GM19467 (cell line): ENCODE measurements around the gene NLK.
"Not testable (repeated sequence)": the region's sequence is repeated elsewhere in the genome, so short reads cannot be mapped to it uniquely, and the experiment has no call there.

ENCODE experiments used
- ATAC-seq: cut with Tn5 transposase; IDR thresholded peaks from one replicate; pipeline ENCODE4 v1.9.1; 2021; ENCODE audit warnings: mild to moderate bottlenecking, moderate library complexity; ENCODE audit not compliant: unreplicated experiment

Gene NLK

GRCh38 chr17:28071891-28072606, 29.6 kb downstream of the NLK start:
- ATAC-seq = no peak

- ATAC-seq = no peak
Observed at GRCh38 chr17:28072936-28073533, 30.6 kb downstream of the NLK start.

- ATAC-seq = no peak
Observed at GRCh38 chr17:28074010-28074409, 31.5 kb downstream of the NLK start.

GRCh38 chr17:28076144-28076543, 33.7 kb downstream of the NLK start:
- ATAC-seq = no peak

- ATAC-seq = not testable (repeated sequence)
Observed at GRCh38 chr17:28077140-28077539, 34.7 kb downstream of the NLK start.

GRCh38 chr17:28078341-28079229, 36.1 kb downstream of the NLK start:
- ATAC-seq = no peak

- ATAC-seq = no peak
Observed at GRCh38 chr17:28081467-28081866, 39.0 kb downstream of the NLK start.

- no peak for ATAC-seq
Observed at GRCh38 chr17:28085766-28086165, 43.3 kb downstream of the NLK start.

GRCh38 chr17:28086519-28086918, 44.0 kb downstream of the NLK start:
- no peak for ATAC-seq

- no peak for ATAC-seq
Observed at GRCh38 chr17:28087743-28088142, 45.3 kb downstream of the NLK start.

GRCh38 chr17:28090551-28090950, 48.1 kb downstream of the NLK start:
- ATAC-seq = no peak

- no peak for ATAC-seq
Observed at GRCh38 chr17:28092088-28092487, 49.6 kb downstream of the NLK start.

- no peak for ATAC-seq
Observed at GRCh38 chr17:28093999-28094716, 51.7 kb downstream of the NLK start.

GRCh38 chr17:28096756-28097155, 54.3 kb downstream of the NLK start:
- no peak for ATAC-seq

GRCh38 chr17:28097254-28097653, 54.8 kb downstream of the NLK start:
- no peak for ATAC-seq

GRCh38 chr17:28097901-28098300, 55.4 kb downstream of the NLK start:
- no peak for ATAC-seq

GRCh38 chr17:28098591-28098990, 56.1 kb downstream of the NLK start:
- not testable (repeated sequence) for ATAC-seq

GRCh38 chr17:28100251-28100650, 57.8 kb downstream of the NLK start:
- no peak for ATAC-seq

GRCh38 chr17:28100936-28101335, 58.5 kb downstream of the NLK start:
- ATAC-seq = no peak

GRCh38 chr17:28101919-28102318, 59.4 kb downstream of the NLK start:
- no peak for ATAC-seq

- no peak for ATAC-seq
Observed at GRCh38 chr17:28105501-28105900, 63.0 kb downstream of the NLK start.
